HepG2 (cell line): ENCODE measurements around the gene THSD4.

Experiments
- EZH2 ChIP-seq: conservative IDR thresholded peaks from 2 replicates; pipeline ENCODE4 v1.6.1; 2012; ENCODE audit warnings: mild to moderate bottlenecking, low read depth, low read length, moderate library complexity
- GTF2F1 ChIP-seq: fragments of 150-350 bp; IDR thresholded peaks from 2 replicates; pipeline ENCODE4 v1.6.1; 2014; ENCODE audit warnings: low read length
- HIVEP1 ChIP-seq: sonication (generic); formaldehyde crosslinking; IDR thresholded peaks from 2 replicates; pipeline ENCODE4 v1.4.0; 2020; ENCODE audit warnings: mild to moderate bottlenecking, missing genetic modification reagents
- HOXA7 ChIP-seq: sonication (generic); formaldehyde crosslinking; IDR thresholded peaks from 2 replicates; pipeline ENCODE4 v1.8.1; 2022; ENCODE audit warnings: mild to moderate bottlenecking, missing genetic modification reagents, moderate library complexity
- RFX5 ChIP-seq: IDR thresholded peaks from 2 replicates; pipeline ENCODE4 v1.6.1; 2011; ENCODE audit warnings: low read depth, low read length, improper control_type of control experiment
- SMARCC2 ChIP-seq: fragments of 450-650 bp; IDR thresholded peaks from 2 replicates; pipeline ENCODE4 v1.6.1; 2017; ENCODE audit warnings: antibody characterized with exemption, mild to moderate bottlenecking
- SMARCE1 ChIP-seq: fragments of 450-650 bp; IDR thresholded peaks from 2 replicates; pipeline ENCODE4 v1.6.1; 2017; ENCODE audit warnings: borderline replicate concordance
- ZFX ChIP-seq: sonication (generic); formaldehyde crosslinking; IDR thresholded peaks from 2 replicates; pipeline ENCODE4 v1.4.0; 2020; ENCODE audit warnings: mild to moderate bottlenecking, low read depth, missing genetic modification reagents, moderate library complexity
- ZNF10 ChIP-seq: sonication (generic); formaldehyde crosslinking; IDR thresholded peaks from 2 replicates; pipeline ENCODE4 v1.4.0; 2020; ENCODE audit warnings: mild to moderate bottlenecking, low read depth, missing genetic modification reagents, borderline replicate concordance
- TF ChIP-seq, protein P1 (sequence below): sonication (generic); formaldehyde crosslinking; IDR thresholded peaks from 2 replicates; pipeline ENCODE4 v1.8.0; 2022; ENCODE audit warnings: mild to moderate bottlenecking, missing genetic modification reagents, borderline replicate concordance
- TF ChIP-seq, protein P2 (sequence below): sonication (generic); formaldehyde crosslinking; IDR thresholded peaks from 2 replicates; pipeline ENCODE4 v1.5.0; 2020; ENCODE audit warnings: mild to moderate bottlenecking, missing genetic modification reagents, moderate library complexity
- TF ChIP-seq, protein P3 (sequence below), 2 experiments: sonication (generic) in 1 of 2; formaldehyde crosslinking in 1 of 2; IDR thresholded peaks; 2 replicates each; pipeline versions ENCODE4 v1.5.1 to v1.6.1; 2011 to 2020; ENCODE audit warnings: borderline replicate concordance in 1 of 2, low read depth in 1 of 2, low read length in 1 of 2, mild to moderate bottlenecking in 1 of 2, missing genetic modification reagents in 1 of 2, moderate library complexity in 1 of 2
- TF ChIP-seq, protein P4 (sequence below): sonication (generic); formaldehyde crosslinking; IDR thresholded peaks from 2 replicates; pipeline ENCODE4 v1.5.0; 2020; ENCODE audit warnings: mild to moderate bottlenecking, missing genetic modification reagents

GRCh38 chr15:71484080-71484479 lies 368.8 kb downstream of the THSD4 start:
- TF ChIP-seq ZNF10 (CRISPR knock-in tag) (no peak), SMARCC2 (no peak), RFX5 (no peak), SMARCE1 (no peak), EZH2 (no peak), GTF2F1 (no peak), HIVEP1 (CRISPR knock-in tag) (no peak), HOXA7 (CRISPR knock-in tag) (no peak), ZFX (CRISPR knock-in tag) (no peak)
- TF ChIP-seq, protein P1, sequence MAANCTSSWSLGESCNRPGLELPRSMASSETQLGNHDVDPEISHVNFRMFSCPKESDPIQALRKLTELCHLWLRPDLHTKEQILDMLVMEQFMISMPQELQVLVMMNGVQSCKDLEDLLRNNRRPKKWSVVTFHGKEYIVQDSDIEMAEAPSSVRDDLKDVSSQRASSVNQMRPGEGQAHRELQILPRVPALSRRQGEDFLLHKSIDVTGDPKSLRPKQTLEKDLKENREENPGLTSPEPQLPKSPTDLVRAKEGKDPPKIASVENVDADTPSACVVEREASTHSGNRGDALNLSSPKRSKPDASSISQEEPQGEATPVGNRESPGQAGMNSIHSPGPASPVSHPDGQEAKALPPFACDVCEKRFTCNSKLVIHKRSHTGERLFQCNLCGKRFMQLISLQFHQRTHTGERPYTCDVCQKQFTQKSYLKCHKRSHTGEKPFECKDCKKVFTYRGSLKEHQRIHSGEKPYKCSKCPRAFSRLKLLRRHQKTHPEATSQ (CRISPR knock-in tag) = no peak
- TF ChIP-seq, protein P2, sequence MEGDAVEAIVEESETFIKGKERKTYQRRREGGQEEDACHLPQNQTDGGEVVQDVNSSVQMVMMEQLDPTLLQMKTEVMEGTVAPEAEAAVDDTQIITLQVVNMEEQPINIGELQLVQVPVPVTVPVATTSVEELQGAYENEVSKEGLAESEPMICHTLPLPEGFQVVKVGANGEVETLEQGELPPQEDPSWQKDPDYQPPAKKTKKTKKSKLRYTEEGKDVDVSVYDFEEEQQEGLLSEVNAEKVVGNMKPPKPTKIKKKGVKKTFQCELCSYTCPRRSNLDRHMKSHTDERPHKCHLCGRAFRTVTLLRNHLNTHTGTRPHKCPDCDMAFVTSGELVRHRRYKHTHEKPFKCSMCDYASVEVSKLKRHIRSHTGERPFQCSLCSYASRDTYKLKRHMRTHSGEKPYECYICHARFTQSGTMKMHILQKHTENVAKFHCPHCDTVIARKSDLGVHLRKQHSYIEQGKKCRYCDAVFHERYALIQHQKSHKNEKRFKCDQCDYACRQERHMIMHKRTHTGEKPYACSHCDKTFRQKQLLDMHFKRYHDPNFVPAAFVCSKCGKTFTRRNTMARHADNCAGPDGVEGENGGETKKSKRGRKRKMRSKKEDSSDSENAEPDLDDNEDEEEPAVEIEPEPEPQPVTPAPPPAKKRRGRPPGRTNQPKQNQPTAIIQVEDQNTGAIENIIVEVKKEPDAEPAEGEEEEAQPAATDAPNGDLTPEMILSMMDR (CRISPR knock-in tag) = no peak
- TF ChIP-seq, protein P3, sequence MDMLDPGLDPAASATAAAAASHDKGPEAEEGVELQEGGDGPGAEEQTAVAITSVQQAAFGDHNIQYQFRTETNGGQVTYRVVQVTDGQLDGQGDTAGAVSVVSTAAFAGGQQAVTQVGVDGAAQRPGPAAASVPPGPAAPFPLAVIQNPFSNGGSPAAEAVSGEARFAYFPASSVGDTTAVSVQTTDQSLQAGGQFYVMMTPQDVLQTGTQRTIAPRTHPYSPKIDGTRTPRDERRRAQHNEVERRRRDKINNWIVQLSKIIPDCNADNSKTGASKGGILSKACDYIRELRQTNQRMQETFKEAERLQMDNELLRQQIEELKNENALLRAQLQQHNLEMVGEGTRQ (IDR thresholded peaks at IDR 0.05; ENCODE audit: low read depth, low read length) = no peak
- TF ChIP-seq, protein P3 (CRISPR knock-in tag; IDR thresholded peaks at IDR 0.05; ENCODE audit: borderline replicate concordance) = no peak
- TF ChIP-seq, protein P4, sequence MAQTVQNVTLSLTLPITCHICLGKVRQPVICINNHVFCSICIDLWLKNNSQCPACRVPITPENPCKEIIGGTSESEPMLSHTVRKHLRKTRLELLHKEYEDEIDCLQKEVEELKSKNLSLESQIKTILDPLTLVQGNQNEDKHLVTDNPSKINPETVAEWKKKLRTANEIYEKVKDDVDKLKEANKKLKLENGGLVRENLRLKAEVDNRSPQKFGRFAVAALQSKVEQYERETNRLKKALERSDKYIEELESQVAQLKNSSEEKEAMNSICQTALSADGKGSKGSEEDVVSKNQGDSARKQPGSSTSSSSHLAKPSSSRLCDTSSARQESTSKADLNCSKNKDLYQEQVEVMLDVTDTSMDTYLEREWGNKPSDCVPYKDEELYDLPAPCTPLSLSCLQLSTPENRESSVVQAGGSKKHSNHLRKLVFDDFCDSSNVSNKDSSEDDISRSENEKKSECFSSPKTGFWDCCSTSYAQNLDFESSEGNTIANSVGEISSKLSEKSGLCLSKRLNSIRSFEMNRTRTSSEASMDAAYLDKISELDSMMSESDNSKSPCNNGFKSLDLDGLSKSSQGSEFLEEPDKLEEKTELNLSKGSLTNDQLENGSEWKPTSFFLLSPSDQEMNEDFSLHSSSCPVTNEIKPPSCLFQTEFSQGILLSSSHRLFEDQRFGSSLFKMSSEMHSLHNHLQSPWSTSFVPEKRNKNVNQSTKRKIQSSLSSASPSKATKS (CRISPR knock-in tag) = no peak
